ENCODE measurements around the gene DLGAP4.

The DLGAP4 gene

DNA sequence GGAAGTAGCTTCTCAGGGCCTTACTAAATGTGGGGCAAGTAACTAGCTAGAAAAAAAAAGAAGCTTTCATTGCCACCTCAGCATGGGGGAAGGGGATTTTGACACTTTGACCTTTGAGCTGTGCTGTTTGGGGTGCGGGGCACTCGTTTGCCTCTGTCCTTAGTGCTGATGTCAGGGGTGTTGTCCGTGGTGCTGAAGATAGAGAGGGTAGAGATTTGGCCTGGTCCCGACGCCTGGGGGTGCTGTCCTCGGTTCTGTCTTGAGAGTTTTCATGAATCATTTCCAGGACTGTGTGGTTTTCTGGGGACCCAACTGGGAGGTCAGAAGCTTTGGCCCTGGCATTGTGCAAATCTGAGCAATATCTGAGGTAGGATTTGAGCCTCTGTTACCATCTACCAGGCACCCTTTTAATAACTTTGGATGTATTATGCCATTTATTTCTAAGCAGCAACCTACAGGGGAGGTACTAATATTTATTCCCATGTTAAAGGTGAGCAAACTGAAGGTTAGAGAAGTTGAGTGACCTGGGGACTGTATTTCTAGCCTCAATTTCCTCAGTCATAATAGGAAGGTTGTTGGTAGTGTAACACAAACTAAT, 78.0 kb downstream of the DLGAP4 start:
- Histone ChIP-seq H3K4me1 (ENCODE audit: insufficient read depth, low read length) (no peaks in the 10 kb centered on the region), H3K4me3 (ENCODE audit: low read length) (no peak overlapping the region), H2AFZ (ENCODE audit: low read depth, low read length) (no peak overlapping the region), H3K27me3 (ENCODE audit: insufficient read depth, low read length) (peaks cover under 1% of the 10 kb centered on the region), H3K36me3 (ENCODE audit: insufficient read depth, low read length) (no peaks in the 10 kb centered on the region), H3K9me3 (ENCODE audit: low read length) (no peaks in the 10 kb centered on the region)

- no peaks in the 10 kb centered on the region for H3K36me3 ChIP-seq (ENCODE audit: insufficient read depth, low read length)
- H3K4me1 ChIP-seq (ENCODE audit: insufficient read depth, low read length): no peaks in the 10 kb centered on the region
- no peaks in the 10 kb centered on the region for H3K27me3 ChIP-seq (ENCODE audit: insufficient read depth, low read length)
- no peak overlapping the region for H3K4me3 ChIP-seq (ENCODE audit: low read length)
- H3K9me3 ChIP-seq (ENCODE audit: low read length): no peaks in the 10 kb centered on the region
- H2AFZ ChIP-seq (ENCODE audit: low read depth, low read length): no peak overlapping the region
Observed at GRCh38 chr20:36385503-36385902, 79.4 kb downstream of the DLGAP4 start.

DNA sequence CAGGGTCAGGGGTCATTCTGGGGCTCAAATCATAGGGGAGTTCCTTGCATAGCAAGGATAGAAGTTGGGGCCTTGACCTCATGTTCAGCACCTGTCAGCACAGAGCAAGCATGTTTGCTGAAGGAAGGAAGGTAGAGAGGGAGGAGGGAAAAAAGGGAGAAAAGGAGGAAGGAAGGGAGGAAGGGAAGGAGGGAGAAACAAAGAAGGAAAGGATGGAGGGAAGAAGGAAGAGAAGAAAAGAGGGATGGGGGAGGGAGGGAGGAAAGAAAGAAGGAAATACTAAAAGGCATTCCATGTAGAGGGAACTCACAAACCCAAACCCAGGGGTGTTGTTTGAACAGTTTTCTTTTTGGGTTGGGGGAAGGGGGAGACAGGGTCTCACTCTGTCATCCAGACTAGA, 80.1 kb downstream of the DLGAP4 start:
- no peaks in the 10 kb centered on the region for H3K9me3 ChIP-seq (ENCODE audit: low read length)
- H2AFZ ChIP-seq (ENCODE audit: low read depth, low read length): no peak overlapping the region
- no peaks in the 10 kb centered on the region for H3K36me3 ChIP-seq (ENCODE audit: insufficient read depth, low read length)
- peaks cover 3% of the 10 kb centered on the region for H3K4me1 ChIP-seq (ENCODE audit: insufficient read depth, low read length)
- H3K27me3 ChIP-seq (ENCODE audit: insufficient read depth, low read length): no peaks in the 10 kb centered on the region
- no peak overlapping the region for H3K4me3 ChIP-seq (ENCODE audit: low read length)

- peaks cover 9% of the 10 kb centered on the region for H3K4me1 ChIP-seq (ENCODE audit: insufficient read depth, low read length)
- H3K27me3 ChIP-seq (ENCODE audit: insufficient read depth, low read length): peaks cover 4% of the 10 kb centered on the region
- H3K36me3 ChIP-seq (ENCODE audit: insufficient read depth, low read length): no peaks in the 10 kb centered on the region
- no peaks in the 10 kb centered on the region for H3K9me3 ChIP-seq (ENCODE audit: low read length)
- H2AFZ ChIP-seq (ENCODE audit: low read depth, low read length): no peak overlapping the region
- no peak overlapping the region for H3K4me3 ChIP-seq (ENCODE audit: low read length)
Observed at GRCh38 chr20:36390269-36390668, 84.1 kb downstream of the DLGAP4 start.

- no peak overlapping the region for H2AFZ ChIP-seq (ENCODE audit: low read depth, low read length)
- no peaks in the 10 kb centered on the region for H3K9me3 ChIP-seq (ENCODE audit: low read length)
- peaks cover 9% of the 10 kb centered on the region for H3K4me1 ChIP-seq (ENCODE audit: insufficient read depth, low read length)
- peaks cover 4% of the 10 kb centered on the region for H3K27me3 ChIP-seq (ENCODE audit: insufficient read depth, low read length)
- no peaks in the 10 kb centered on the region for H3K36me3 ChIP-seq (ENCODE audit: insufficient read depth, low read length)
- H3K4me3 ChIP-seq (ENCODE audit: low read length): no peak overlapping the region
Observed at GRCh38 chr20:36390719-36391415, 84.7 kb downstream of the DLGAP4 start.

DNA sequence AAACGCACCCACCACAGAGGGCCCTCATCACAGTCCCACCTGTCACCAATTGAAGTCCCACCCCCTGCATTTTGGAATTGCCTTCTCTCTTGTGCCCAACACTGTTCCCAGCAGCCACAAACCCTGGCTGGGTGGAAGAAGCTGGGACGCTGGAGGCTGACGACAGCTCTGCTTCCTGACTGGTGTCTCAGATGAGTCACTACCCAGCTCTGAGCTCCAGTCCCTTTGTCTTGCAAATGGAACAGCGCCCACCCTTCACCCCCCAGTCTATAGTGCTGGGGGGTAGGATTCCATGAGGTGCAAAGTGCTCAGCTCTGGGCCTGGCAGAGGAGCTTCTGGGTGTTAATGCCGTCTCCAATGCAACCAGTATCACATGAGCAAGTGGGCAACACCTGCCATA, 85.3 kb downstream of the DLGAP4 start:
- H2AFZ ChIP-seq (ENCODE audit: low read depth, low read length): no peak overlapping the region
- H3K4me1 ChIP-seq (ENCODE audit: insufficient read depth, low read length): peaks cover 9% of the 10 kb centered on the region
- H3K9me3 ChIP-seq (ENCODE audit: low read length): no peaks in the 10 kb centered on the region
- H3K36me3 ChIP-seq (ENCODE audit: insufficient read depth, low read length): no peaks in the 10 kb centered on the region
- peaks cover 4% of the 10 kb centered on the region for H3K27me3 ChIP-seq (ENCODE audit: insufficient read depth, low read length)
- H3K4me3 ChIP-seq (ENCODE audit: low read length): no peak overlapping the region

- Histone ChIP-seq H3K36me3 (ENCODE audit: insufficient read depth, low read length) (no peaks in the 10 kb centered on the region), H3K9me3 (ENCODE audit: low read length) (no peaks in the 10 kb centered on the region), H2AFZ (ENCODE audit: low read depth, low read length) (no peak overlapping the region), H3K27me3 (ENCODE audit: insufficient read depth, low read length) (peaks cover 4% of the 10 kb centered on the region), H3K4me3 (ENCODE audit: low read length) (no peak overlapping the region), H3K4me1 (ENCODE audit: insufficient read depth, low read length) (peaks cover 9% of the 10 kb centered on the region)
Observed at GRCh38 chr20:36391955-36392354, 85.8 kb downstream of the DLGAP4 start.

- H3K4me3 ChIP-seq (ENCODE audit: low read length): no peak overlapping the region
- no peaks in the 10 kb centered on the region for H3K9me3 ChIP-seq (ENCODE audit: low read length)
- H3K4me1 ChIP-seq (ENCODE audit: insufficient read depth, low read length): peaks cover 9% of the 10 kb centered on the region
- H2AFZ ChIP-seq (ENCODE audit: low read depth, low read length): no peak overlapping the region
- peaks cover 4% of the 10 kb centered on the region for H3K27me3 ChIP-seq (ENCODE audit: insufficient read depth, low read length)
- no peaks in the 10 kb centered on the region for H3K36me3 ChIP-seq (ENCODE audit: insufficient read depth, low read length)
Observed at GRCh38 chr20:36392989-36393388, 86.8 kb downstream of the DLGAP4 start.

DNA sequence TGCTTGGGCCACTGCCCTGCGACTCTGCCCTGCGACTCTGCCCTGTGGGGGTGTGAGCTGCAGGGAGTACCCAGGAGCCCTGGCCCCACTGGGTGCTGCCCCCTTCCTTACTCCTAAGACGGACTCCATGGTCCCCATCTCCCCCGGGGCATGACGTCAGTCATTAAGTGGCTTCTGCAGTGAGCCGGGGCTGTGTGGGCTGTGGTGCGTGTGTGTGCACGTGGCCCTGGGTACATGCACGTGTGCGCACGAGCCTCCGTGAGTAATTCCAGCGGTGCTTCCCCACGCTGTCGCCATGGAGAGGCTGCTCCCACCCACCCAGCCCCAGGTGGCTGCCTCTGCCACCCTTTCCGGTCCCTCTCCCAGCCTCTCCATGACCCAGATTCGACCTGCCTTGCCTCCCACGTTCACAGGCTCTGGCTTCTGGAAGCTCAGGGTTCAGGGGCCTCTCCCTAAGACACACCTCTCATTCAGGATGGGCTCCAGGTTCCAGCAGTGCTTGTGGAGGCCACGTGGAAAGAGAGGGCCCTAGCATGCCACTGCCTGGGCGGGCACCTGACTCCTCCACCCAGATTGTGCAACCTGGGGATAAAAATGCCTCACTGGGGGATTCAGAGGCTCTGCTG, 88.3 kb downstream of the DLGAP4 start:
- no peaks in the 10 kb centered on the region for H3K9me3 ChIP-seq (ENCODE audit: low read length)
- H3K36me3 ChIP-seq (ENCODE audit: insufficient read depth, low read length): no peaks in the 10 kb centered on the region
- H3K4me1 ChIP-seq (ENCODE audit: insufficient read depth, low read length): peaks cover 9% of the 10 kb centered on the region
- H3K27me3 ChIP-seq (ENCODE audit: insufficient read depth, low read length): peaks cover 4% of the 10 kb centered on the region
- no peak overlapping the region for H3K4me3 ChIP-seq (ENCODE audit: low read length)
- H2AFZ ChIP-seq (ENCODE audit: low read depth, low read length): no peak overlapping the region

DNA sequence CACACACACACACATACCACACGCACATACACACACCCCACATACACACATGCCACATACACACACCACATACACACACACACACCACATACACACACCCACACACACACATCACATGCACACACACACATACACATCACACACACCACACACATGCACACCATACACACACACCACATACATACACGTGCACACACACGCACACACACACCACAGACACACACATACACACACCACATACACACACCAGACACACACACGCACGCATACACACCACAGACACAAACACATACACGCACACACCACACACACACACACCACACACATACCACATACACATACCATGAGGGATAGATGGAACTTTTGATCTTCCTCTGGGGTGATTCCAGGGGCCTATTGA, 90.2 kb downstream of the DLGAP4 start:
- Histone ChIP-seq H3K36me3 (ENCODE audit: insufficient read depth, low read length) (no peaks in the 10 kb centered on the region), H3K4me3 (ENCODE audit: low read length) (no peak overlapping the region), H3K4me1 (ENCODE audit: insufficient read depth, low read length) (peaks cover 5% of the 10 kb centered on the region), H3K27me3 (ENCODE audit: insufficient read depth, low read length) (peaks cover 4% of the 10 kb centered on the region), H3K9me3 (ENCODE audit: low read length) (no peaks in the 10 kb centered on the region), H2AFZ (ENCODE audit: low read depth, low read length) (no peak overlapping the region)

GRCh38 chr20:36396847-36397630, 90.9 kb downstream of the DLGAP4 start:
- Histone ChIP-seq H2AFZ (ENCODE audit: low read depth, low read length) (no peak overlapping the region), H3K36me3 (ENCODE audit: insufficient read depth, low read length) (no peaks in the 10 kb centered on the region), H3K27me3 (ENCODE audit: insufficient read depth, low read length) (peaks cover 2% of the 10 kb centered on the region), H3K4me1 (ENCODE audit: insufficient read depth, low read length) (no peaks in the 10 kb centered on the region), H3K4me3 (ENCODE audit: low read length) (no peak overlapping the region), H3K9me3 (ENCODE audit: low read length) (no peaks in the 10 kb centered on the region)

- no peak overlapping the region for H2AFZ ChIP-seq (ENCODE audit: low read depth, low read length)
- H3K9me3 ChIP-seq (ENCODE audit: low read length): peaks cover under 1% of the 10 kb centered on the region
- no peaks in the 10 kb centered on the region for H3K27me3 ChIP-seq (ENCODE audit: insufficient read depth, low read length)
- H3K36me3 ChIP-seq (ENCODE audit: insufficient read depth, low read length): no peaks in the 10 kb centered on the region
- no peak overlapping the region for H3K4me3 ChIP-seq (ENCODE audit: low read length)
- H3K4me1 ChIP-seq (ENCODE audit: insufficient read depth, low read length): no peaks in the 10 kb centered on the region
Observed at GRCh38 chr20:36398515-36398914, 92.4 kb downstream of the DLGAP4 start.
